ENCODE results near the gene GPRIN2.
"Not testable (repeated sequence)": the region's sequence is repeated elsewhere in the genome, so short reads cannot be mapped to it uniquely, and the experiment has no call there.

The GPRIN2 gene

DNA sequence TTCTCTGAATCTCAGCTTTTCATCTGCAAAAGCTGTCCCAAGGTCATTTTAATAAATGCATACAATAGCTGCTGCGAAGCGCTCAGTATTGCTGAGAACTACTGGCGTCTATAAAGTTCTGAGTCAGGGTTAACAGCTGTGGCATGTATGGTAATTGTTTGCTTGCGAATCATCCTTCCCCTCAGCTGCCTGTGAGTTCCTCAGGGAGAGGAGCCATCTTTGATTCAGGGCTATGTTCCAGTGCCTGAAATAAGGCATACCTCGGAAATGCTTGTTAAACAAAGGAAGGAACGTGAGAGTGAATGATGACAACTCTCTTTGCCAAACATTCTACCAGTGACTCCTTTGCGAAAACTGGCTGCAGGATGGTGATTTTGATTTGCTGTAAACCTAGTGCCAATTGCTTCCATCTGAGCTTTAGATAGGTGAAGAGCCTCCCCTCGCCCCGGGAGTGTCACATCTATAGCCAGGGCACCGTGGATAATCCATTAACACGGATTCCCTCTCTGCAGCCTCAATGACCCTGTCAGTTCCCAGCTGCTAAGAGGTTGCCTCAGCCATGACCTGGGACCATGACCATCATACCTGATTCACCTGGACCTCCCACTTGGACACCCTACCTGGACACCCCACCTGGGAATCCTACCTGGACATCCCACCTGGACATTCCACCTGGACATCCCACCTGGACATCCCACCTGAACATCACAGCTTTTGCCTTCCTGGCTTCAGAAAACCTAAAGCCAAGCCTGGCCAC, 39.6 kb downstream of the GPRIN2 start:
- no peak for DNase-seq

- DNase-seq: no peak
Measured at GRCh38 chr10:46515793-46516192, 40.7 kb downstream of the GPRIN2 start.

GRCh38 chr10:46515366-46515765, 41.1 kb downstream of the GPRIN2 start:
- DNase-seq: no peak

DNA sequence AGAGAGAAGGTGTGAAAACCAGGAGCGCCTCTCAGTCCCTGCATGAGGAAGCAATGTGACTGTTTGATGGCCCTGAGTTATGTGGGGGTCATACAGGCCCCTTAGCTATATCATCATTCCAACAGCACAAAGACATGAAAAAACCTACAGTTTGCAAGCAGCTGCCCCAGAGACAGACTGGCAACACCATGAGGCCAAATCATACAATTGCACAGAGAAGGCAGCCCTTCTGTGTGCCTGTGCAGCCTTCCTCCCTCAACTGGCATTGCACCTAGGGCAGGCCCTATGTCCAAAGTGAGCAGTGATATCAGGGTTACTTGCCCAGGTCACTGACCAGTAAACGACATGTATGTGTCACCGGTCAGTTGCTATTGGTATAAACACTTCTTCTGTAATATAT, 41.6 kb downstream of the GPRIN2 start:
- DNase-seq: no peak

GRCh38 chr10:46514431-46514861, 42.0 kb downstream of the GPRIN2 start:
- no peak for DNase-seq

GRCh38 chr10:46513333-46513732, 43.1 kb downstream of the GPRIN2 start:
- not testable (repeated sequence) for DNase-seq

GRCh38 chr10:46512725-46513124, 43.7 kb downstream of the GPRIN2 start:
- DNase-seq: not testable (repeated sequence)

GRCh38 chr10:46512002-46512401, 44.5 kb downstream of the GPRIN2 start:
- DNase-seq: not testable (repeated sequence)

Data from bone marrow (tissue), 2 donors.